Tibial nerve (tissue), 4 donors: ENCODE measurements around the gene NNT. TPM values are rescaled to one million over a fixed set of nuclear protein-coding genes. Genes with fewer than 3 reads are reported as not detected.
"Not testable (repeated sequence)": the region's sequence is repeated elsewhere in the genome, so short reads cannot be mapped to it uniquely, and the experiment has no call there.

ENCODE experiments used
- DNase-seq, 2 donors: peaks; one replicate each; pipeline ENCODE4 v3.0.0-alpha.2; 2019; ENCODE audit warnings: low spot score in 2 of 2
- H3K27ac ChIP-seq, 4 donors: fragments of 200-600 bp; sonication (generic) in 3 of 4; one replicate each; pipeline ENCODE4 v1.5.1; 2017 to 2019; ENCODE audit warnings: mild to moderate bottlenecking in 1 of 4
- H3K27me3 ChIP-seq, 2 donors: fragments of 200-600 bp; sonication (generic) in 1 of 2; one replicate each; pipeline versions ENCODE4 v1.5.1 to v1.6.0; 2017 to 2019
- H3K36me3 ChIP-seq, 3 donors: fragments of 200-600 bp; sonication (generic); one replicate each; pipeline ENCODE4 v1.5.1; 2018 to 2019
- H3K4me1 ChIP-seq, 4 donors: fragments of 200-600 bp; sonication (generic) in 3 of 4; one replicate each; pipeline ENCODE4 v1.5.1; 2017 to 2019
- H3K4me3 ChIP-seq, 4 donors: fragments of 200-600 bp; sonication (generic) in 3 of 4; one replicate each; pipeline ENCODE4 v1.5.1; 2017 to 2019; ENCODE audit warnings: mild to moderate bottlenecking in 1 of 4, moderate library complexity in 1 of 4
- H3K9me3 ChIP-seq, 4 donors: fragments of 200-600 bp; sonication (generic) in 3 of 4; one replicate each; pipeline ENCODE4 v1.5.1; 2017 to 2019
- EP300 ChIP-seq, 2 donors: sonication (generic); formaldehyde crosslinking; IDR thresholded peaks; one replicate each; pipeline ENCODE4 v1.6.1; 2017; ENCODE audit warnings: antibody characterized with exemption in 2 of 2, mild to moderate bottlenecking in 1 of 2
- POLR2A ChIP-seq, 2 donors: fragments of 450-650 bp; IDR thresholded peaks; one replicate each; pipeline ENCODE4 v1.6.1; 2017; ENCODE audit warnings: antibody characterized with exemption in 2 of 2, mild to moderate bottlenecking in 2 of 2, moderate library complexity in 2 of 2
- WGBS, 2 donors: methylation state at CpG; one replicate each; pipeline ENCODE4 v1.1.5; 2018; 5-methylcytosine and 5-hydroxymethylcytosine counted together
- total RNA-seq, 4 donors: library from RNA; depleted of rRNA; stranded (reverse); fragments of >200 nt; gene quantifications; one replicate each; pipeline ENCODE4 v1.1.0, GENCODE V29; 2016
- TF ChIP-seq, protein P1 (sequence below), 5 experiments: fragments of 200-600 bp in 3 of 5; fragments of 450-650 bp in 2 of 5; sonication (generic) in 3 of 5; IDR thresholded peaks; one replicate each; pipeline ENCODE4 v1.5.1; 2016 to 2019; ENCODE audit warnings: antibody characterized with exemption in 5 of 5, mild to moderate bottlenecking in 3 of 5, moderate library complexity in 2 of 5

NNT gene
- total RNA-seq, 4 donors from 2014 or later: 36.3 to 47.1 (median 42.7) TPM

- Histone ChIP-seq H3K27me3 (no peaks in the 10 kb centered on the region), H3K27ac (peak overlapping the region in 1 of 4 donors; percentile 27), H3K9me3 (no peaks in the 10 kb centered on the region), H3K4me3 (no peak overlapping the region), H3K36me3 (peaks cover 0 to 53% (median 18%) of the 10 kb centered on the region in 3 donors), H3K4me1 (peaks cover 0 to 8% (median 0%) of the 10 kb centered on the region in 4 donors)
- TF ChIP-seq POLR2A (IDR thresholded peaks at IDR 0.05) (no peak), EP300 (IDR thresholded peaks at IDR 0.05) (no peak)
- TF ChIP-seq, protein P1, sequence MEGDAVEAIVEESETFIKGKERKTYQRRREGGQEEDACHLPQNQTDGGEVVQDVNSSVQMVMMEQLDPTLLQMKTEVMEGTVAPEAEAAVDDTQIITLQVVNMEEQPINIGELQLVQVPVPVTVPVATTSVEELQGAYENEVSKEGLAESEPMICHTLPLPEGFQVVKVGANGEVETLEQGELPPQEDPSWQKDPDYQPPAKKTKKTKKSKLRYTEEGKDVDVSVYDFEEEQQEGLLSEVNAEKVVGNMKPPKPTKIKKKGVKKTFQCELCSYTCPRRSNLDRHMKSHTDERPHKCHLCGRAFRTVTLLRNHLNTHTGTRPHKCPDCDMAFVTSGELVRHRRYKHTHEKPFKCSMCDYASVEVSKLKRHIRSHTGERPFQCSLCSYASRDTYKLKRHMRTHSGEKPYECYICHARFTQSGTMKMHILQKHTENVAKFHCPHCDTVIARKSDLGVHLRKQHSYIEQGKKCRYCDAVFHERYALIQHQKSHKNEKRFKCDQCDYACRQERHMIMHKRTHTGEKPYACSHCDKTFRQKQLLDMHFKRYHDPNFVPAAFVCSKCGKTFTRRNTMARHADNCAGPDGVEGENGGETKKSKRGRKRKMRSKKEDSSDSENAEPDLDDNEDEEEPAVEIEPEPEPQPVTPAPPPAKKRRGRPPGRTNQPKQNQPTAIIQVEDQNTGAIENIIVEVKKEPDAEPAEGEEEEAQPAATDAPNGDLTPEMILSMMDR (IDR thresholded peaks at IDR 0.05): peak; percentile 17 to 47 (median 44)
- WGBS, 2 donors: 50 to 76% methylated on average over 1 to 2 of the region's 2 CpGs
- DNase-seq: peak in 1 of 2 donors; percentile 56
Measured at GRCh38 chr5:43661102-43661501, 58.1 kb downstream of the NNT start.

DNA sequence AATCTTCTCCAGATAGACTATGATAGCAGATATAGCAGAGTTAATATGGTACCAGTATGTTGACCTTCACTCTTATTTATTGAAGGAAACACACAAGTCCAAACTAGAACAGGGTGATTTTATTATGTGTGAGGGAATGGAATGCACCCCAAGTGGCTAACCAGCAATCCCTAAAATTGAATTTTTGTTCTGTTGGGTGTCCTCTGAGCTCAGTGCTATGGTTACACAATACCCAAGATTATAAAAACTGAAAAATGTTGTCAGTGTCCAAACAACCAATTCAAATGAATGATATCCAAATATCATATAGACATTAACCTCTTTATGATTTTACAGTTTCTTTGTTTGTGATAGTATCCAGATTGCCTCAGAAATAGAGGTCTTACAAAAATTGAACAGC lies 60.9 kb downstream of the NNT start:
- no peak overlapping the region for H3K4me3 ChIP-seq
- peaks cover 0 to 8% (median 0%) of the 10 kb centered on the region in 4 donors for H3K4me1 ChIP-seq
- DNase-seq: no peak
- TF ChIP-seq, protein P1 (IDR thresholded peaks at IDR 0.05): no peak
- TF ChIP-seq EP300 (IDR thresholded peaks at IDR 0.05) (no peak), POLR2A (IDR thresholded peaks at IDR 0.05) (no peak)
- no peaks in the 10 kb centered on the region for H3K9me3 ChIP-seq
- H3K36me3 ChIP-seq: peaks cover 0 to 38% (median 10%) of the 10 kb centered on the region in 3 donors
- H3K27ac ChIP-seq: no peak overlapping the region
- H3K27me3 ChIP-seq: no peaks in the 10 kb centered on the region

GRCh38 chr5:43664501-43665040 lies 61.6 kb downstream of the NNT start:
- no peak overlapping the region for H3K27ac ChIP-seq
- 47 to 57% methylated on average over 2 of the region's 2 CpGs for WGBS, 2 donors
- H3K9me3 ChIP-seq: no peaks in the 10 kb centered on the region
- no peaks in the 10 kb centered on the region for H3K27me3 ChIP-seq
- DNase-seq: no peak
- peaks cover 0 to 8% (median 0%) of the 10 kb centered on the region in 4 donors for H3K4me1 ChIP-seq
- H3K36me3 ChIP-seq: peaks cover 0 to 32% (median 4%) of the 10 kb centered on the region in 3 donors
- TF ChIP-seq POLR2A (IDR thresholded peaks at IDR 0.05) (no peak), EP300 (IDR thresholded peaks at IDR 0.05) (no peak)
- TF ChIP-seq, protein P1 (IDR thresholded peaks at IDR 0.05): no peak
- no peak overlapping the region for H3K4me3 ChIP-seq

DNA sequence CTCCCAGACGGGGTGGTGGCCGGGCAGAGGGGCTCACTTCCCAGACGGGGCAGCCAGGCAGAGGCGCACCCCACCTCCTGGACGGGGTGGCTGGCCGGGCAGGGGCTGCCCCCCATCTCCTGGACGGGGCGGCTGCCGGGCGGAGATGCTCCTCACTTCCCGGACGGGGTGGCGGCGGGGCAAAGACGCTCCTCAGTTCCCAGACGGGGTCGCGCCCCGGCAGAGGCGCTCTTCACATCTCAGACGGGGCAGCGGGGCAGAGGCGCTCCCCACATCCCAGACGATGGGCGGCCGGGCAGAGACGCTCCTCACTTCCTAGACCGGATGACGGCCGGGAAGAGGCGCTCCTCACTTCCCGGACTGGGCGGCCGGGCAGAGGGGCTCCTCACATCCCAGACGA lies 62.8 kb downstream of the NNT start:
- H3K27ac ChIP-seq, H3K4me3 ChIP-seq, DNase-seq, H3K4me1 ChIP-seq, H3K9me3 ChIP-seq, H3K27me3 ChIP-seq: not testable (repeated sequence)
- H3K36me3 ChIP-seq: peaks cover 0 to 20% (median 0%) of the 10 kb centered on the region in 3 donors
- 82 to 96% methylated on average over 5 to 14 of the region's 35 CpGs for WGBS, 2 donors

GRCh38 chr5:43666728-43667127 lies 63.7 kb downstream of the NNT start:
- WGBS, 2 donors: 94 to 98% methylated on average over 7 to 8 of the region's 8 CpGs
- DNase-seq: not testable (repeated sequence)

GRCh38 chr5:43667379-43667778 lies 64.4 kb downstream of the NNT start:
- DNase-seq: not testable (repeated sequence)
- H3K36me3 ChIP-seq: peaks cover 0 to 21% (median 0%) of the 10 kb centered on the region in 3 donors

More at GRCh38 chr5:43666728-43667127, 63.7 kb downstream of the NNT start:
- not testable (repeated sequence) for H3K4me1 ChIP-seq, H3K27ac ChIP-seq, H3K9me3 ChIP-seq, H3K27me3 ChIP-seq, H3K4me3 ChIP-seq
- peaks cover 0 to 20% (median 0%) of the 10 kb centered on the region in 3 donors for H3K36me3 ChIP-seq

DNA sequence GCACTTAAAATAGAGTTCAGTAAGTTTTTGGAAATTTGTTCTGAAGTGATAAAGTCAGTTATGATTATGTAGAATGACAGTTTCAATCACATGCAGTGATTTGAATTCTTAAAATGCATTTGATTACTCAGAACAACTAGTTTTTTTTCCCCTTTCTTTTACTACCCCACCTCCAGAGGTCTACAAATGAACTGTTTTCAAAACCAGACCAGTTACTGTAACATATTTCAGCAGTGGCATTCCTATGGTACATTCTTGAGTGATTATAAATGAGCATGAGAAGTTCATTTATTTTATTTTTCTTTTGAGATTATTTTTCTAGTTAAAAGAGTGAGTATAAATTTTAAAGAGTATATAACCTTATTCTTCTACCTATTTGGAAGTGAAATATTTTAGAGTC lies 71.6 kb downstream of the NNT start:
- peaks cover 0 to 12% (median 0%) of the 10 kb centered on the region in 4 donors for H3K4me1 ChIP-seq
- H3K4me3 ChIP-seq: no peak overlapping the region
- no peaks in the 10 kb centered on the region for H3K9me3 ChIP-seq
- peaks cover 0 to 9% (median 0%) of the 10 kb centered on the region in 3 donors for H3K36me3 ChIP-seq
- no peak overlapping the region for H3K27ac ChIP-seq
- DNase-seq: no peak
- TF ChIP-seq POLR2A (IDR thresholded peaks at IDR 0.05): no peak
- TF ChIP-seq, protein P1 (IDR thresholded peaks at IDR 0.05): no peak
- TF ChIP-seq EP300 (IDR thresholded peaks at IDR 0.05): no peak
- no peaks in the 10 kb centered on the region for H3K27me3 ChIP-seq

More at GRCh38 chr5:43667379-43667778, 64.4 kb downstream of the NNT start:
- WGBS, 2 donors: 98 to 99% methylated on average over 5 of the region's 5 CpGs
- not testable (repeated sequence) for H3K27me3 ChIP-seq, H3K27ac ChIP-seq, H3K4me1 ChIP-seq, H3K4me3 ChIP-seq, H3K9me3 ChIP-seq
